ENCODE data around the gene PXMP4. TPM values are rescaled to one million over a fixed set of nuclear protein-coding genes. Genes with fewer than 3 reads are reported as not detected.
A peak's percentile ranks its signal among the peaks of the same experiment; 100 is the strongest.

Gene PXMP4
- total and polyA plus RNA-seq, 9 of the 15 experiments (the other 6 are each of a cell fraction or from before 2014, with no cell fraction given), result 4.8 to 29.1 (median 6.8) TPM

DNA sequence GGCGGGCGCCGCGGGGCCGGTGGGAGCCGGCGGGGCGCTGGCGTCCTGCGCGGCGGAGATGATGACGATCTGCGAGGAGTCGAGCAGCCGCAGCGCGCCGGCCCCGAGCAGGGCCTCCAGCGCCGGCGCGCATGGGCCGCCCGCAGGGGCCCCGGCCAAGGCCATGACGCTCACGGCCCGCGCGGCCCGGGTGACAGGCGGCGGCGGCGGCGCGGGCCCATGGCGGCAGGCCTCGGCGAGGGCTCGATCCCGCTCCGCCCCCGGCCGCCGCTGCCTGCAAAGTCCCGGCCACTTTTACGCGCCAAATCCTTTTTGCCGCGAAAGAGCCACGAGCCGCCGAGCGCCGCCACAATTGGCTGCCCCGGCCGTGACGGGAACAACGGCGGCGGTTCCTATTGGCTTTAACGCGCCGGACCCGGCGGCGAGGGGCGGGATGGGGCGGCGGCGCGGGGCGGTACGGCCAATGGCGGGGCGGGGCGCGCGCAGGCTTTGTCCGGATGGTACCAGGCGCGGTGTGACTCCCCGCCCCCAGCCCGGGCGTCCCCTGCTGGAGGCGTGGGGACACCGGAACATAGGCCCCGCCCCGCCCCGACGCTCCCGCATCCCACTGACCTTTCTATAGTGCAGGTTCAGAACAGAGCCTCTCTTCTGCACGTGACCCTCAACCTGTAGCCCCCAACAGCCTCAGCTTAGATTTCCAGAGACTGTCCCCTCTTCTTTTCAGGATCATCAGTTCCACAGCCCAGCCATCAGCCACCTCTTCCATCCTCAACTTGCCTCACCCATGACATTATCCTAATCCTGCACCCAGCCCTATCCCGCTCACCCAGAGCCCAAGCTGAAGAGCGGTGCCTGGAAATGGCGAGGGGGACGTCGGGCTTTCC lies 33.8 kb downstream of the PXMP4 start, which contains the start of gene E2F1 (continued):
- TF ChIP-seq, protein P1, sequence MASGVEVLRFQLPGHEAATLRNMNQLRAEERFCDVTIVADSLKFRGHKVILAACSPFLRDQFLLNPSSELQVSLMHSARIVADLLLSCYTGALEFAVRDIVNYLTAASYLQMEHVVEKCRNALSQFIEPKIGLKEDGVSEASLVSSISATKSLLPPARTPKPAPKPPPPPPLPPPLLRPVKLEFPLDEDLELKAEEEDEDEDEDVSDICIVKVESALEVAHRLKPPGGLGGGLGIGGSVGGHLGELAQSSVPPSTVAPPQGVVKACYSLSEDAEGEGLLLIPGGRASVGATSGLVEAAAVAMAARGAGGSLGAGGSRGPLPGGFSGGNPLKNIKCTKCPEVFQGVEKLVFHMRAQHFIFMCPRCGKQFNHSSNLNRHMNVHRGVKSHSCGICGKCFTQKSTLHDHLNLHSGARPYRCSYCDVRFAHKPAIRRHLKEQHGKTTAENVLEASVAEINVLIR (CRISPR knock-in tag; IDR thresholded peaks at IDR 0.05), result peak; percentile 55
- TF ChIP-seq SMARCC2 (IDR thresholded peaks at IDR 0.05; ENCODE audit: low read depth), result no peak
- no peak for TF ChIP-seq LARP7 (IDR thresholded peaks at IDR 0.05)
- no peak for TF ChIP-seq BDP1 (IDR thresholded peaks at IDR 0.05; ENCODE audit: insufficient read depth, insufficient read length)
- TF ChIP-seq ZNF24 (IDR thresholded peaks at IDR 0.05), result peak; percentile 69
- TF ChIP-seq NEUROD1 (IDR thresholded peaks at IDR 0.05; ENCODE audit: borderline replicate concordance, low read depth, low read length, partially characterized antibody), result peak; percentile 80
- TF ChIP-seq MAFG (tag; conservative IDR thresholded peaks at IDR 0.05), result no peak
- TF ChIP-seq, protein P2, sequence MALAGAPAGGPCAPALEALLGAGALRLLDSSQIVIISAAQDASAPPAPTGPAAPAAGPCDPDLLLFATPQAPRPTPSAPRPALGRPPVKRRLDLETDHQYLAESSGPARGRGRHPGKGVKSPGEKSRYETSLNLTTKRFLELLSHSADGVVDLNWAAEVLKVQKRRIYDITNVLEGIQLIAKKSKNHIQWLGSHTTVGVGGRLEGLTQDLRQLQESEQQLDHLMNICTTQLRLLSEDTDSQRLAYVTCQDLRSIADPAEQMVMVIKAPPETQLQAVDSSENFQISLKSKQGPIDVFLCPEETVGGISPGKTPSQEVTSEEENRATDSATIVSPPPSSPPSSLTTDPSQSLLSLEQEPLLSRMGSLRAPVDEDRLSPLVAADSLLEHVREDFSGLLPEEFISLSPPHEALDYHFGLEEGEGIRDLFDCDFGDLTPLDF (CRISPR knock-in tag; IDR thresholded peaks at IDR 0.05), result peak; percentile 87
- peak; percentile 59 for TF ChIP-seq SP2 (IDR thresholded peaks at IDR 0.05; ENCODE audit: extremely low read depth, low read depth, low read length, poor library complexity, severe bottlenecking)
- no peak for TF ChIP-seq ETV1 (tag; conservative IDR thresholded peaks at IDR 0.05; ENCODE audit: low read depth)
- TF ChIP-seq HEY1 (CRISPR knock-in tag; IDR thresholded peaks at IDR 0.05; ENCODE audit: borderline replicate concordance), result no peak
- TF ChIP-seq, protein P3, sequence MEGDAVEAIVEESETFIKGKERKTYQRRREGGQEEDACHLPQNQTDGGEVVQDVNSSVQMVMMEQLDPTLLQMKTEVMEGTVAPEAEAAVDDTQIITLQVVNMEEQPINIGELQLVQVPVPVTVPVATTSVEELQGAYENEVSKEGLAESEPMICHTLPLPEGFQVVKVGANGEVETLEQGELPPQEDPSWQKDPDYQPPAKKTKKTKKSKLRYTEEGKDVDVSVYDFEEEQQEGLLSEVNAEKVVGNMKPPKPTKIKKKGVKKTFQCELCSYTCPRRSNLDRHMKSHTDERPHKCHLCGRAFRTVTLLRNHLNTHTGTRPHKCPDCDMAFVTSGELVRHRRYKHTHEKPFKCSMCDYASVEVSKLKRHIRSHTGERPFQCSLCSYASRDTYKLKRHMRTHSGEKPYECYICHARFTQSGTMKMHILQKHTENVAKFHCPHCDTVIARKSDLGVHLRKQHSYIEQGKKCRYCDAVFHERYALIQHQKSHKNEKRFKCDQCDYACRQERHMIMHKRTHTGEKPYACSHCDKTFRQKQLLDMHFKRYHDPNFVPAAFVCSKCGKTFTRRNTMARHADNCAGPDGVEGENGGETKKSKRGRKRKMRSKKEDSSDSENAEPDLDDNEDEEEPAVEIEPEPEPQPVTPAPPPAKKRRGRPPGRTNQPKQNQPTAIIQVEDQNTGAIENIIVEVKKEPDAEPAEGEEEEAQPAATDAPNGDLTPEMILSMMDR (IDR thresholded peaks at IDR 0.05 in 2 of 3, conservative IDR thresholded peaks at IDR 0.05 in 1 of 3; ENCODE audit: insufficient read depth in 2 of 3, low read depth in 1 of 3, low read length in 3 of 3), result peak; percentile 23 to 43 (median 38); a peak in 3 of 6 replicates
- TF ChIP-seq, protein P4, sequence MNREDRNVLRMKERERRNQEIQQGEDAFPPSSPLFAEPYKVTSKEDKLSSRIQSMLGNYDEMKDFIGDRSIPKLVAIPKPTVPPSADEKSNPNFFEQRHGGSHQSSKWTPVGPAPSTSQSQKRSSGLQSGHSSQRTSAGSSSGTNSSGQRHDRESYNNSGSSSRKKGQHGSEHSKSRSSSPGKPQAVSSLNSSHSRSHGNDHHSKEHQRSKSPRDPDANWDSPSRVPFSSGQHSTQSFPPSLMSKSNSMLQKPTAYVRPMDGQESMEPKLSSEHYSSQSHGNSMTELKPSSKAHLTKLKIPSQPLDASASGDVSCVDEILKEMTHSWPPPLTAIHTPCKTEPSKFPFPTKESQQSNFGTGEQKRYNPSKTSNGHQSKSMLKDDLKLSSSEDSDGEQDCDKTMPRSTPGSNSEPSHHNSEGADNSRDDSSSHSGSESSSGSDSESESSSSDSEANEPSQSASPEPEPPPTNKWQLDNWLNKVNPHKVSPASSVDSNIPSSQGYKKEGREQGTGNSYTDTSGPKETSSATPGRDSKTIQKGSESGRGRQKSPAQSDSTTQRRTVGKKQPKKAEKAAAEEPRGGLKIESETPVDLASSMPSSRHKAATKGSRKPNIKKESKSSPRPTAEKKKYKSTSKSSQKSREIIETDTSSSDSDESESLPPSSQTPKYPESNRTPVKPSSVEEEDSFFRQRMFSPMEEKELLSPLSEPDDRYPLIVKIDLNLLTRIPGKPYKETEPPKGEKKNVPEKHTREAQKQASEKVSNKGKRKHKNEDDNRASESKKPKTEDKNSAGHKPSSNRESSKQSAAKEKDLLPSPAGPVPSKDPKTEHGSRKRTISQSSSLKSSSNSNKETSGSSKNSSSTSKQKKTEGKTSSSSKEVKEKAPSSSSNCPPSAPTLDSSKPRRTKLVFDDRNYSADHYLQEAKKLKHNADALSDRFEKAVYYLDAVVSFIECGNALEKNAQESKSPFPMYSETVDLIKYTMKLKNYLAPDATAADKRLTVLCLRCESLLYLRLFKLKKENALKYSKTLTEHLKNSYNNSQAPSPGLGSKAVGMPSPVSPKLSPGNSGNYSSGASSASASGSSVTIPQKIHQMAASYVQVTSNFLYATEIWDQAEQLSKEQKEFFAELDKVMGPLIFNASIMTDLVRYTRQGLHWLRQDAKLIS (CRISPR knock-in tag; IDR thresholded peaks at IDR 0.05), result peak; percentile 55; the same call in 1 of the 2 replicates
- TF ChIP-seq KLF13 (tag; IDR thresholded peaks at IDR 0.05; ENCODE audit: borderline replicate concordance, low read depth), result no peak
- TF ChIP-seq, protein P5, sequence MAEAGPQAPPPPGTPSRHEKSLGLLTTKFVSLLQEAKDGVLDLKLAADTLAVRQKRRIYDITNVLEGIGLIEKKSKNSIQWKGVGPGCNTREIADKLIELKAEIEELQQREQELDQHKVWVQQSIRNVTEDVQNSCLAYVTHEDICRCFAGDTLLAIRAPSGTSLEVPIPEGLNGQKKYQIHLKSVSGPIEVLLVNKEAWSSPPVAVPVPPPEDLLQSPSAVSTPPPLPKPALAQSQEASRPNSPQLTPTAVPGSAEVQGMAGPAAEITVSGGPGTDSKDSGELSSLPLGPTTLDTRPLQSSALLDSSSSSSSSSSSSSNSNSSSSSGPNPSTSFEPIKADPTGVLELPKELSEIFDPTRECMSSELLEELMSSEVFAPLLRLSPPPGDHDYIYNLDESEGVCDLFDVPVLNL (CRISPR knock-in tag; IDR thresholded peaks at IDR 0.05; ENCODE audit: low read depth), result peak; percentile 86
- peak; percentile 41; the same call in 1 of the 2 replicates for TF ChIP-seq JUND (IDR thresholded peaks at IDR 0.05; ENCODE audit: borderline replicate concordance, low read depth, low read length)
- TF ChIP-seq JUND (tag; IDR thresholded peaks at IDR 0.05; ENCODE audit: borderline replicate concordance, low read depth, low read length), result no peak
